Fibroblast of gingiva (primary cell): ENCODE measurements around the gene HK3.
"Not testable (repeated sequence)": the region's sequence is repeated elsewhere in the genome, so short reads cannot be mapped to it uniquely, and the experiment has no call there.

Experiments
- DNase-seq: peaks from one replicate; pipeline ENCODE4 v3.0.0-alpha.2; 2011; ENCODE audit warnings: low read depth

The HK3 gene

GRCh38 chr5:176883700-176884570 lies 15.2 kb downstream of the HK3 start:
- no peak for DNase-seq

GRCh38 chr5:176882567-176882903 lies 16.6 kb downstream of the HK3 start:
- no peak for DNase-seq

GRCh38 chr5:176881816-176882566 lies 17.2 kb downstream of the HK3 start:
- DNase-seq = no peak

GRCh38 chr5:176881021-176881749 lies 18.0 kb downstream of the HK3 start:
- DNase-seq = no peak

GRCh38 chr5:176880366-176881020 lies 18.7 kb downstream of the HK3 start:
- no peak for DNase-seq

- no peak for DNase-seq
Observed at GRCh38 chr5:176879663-176880361, 19.3 kb downstream of the HK3 start.

GRCh38 chr5:176878906-176879662 lies 20.1 kb downstream of the HK3 start:
- DNase-seq = no peak

GRCh38 chr5:176878463-176878862 lies 20.7 kb downstream of the HK3 start:
- DNase-seq = no peak

GRCh38 chr5:176877793-176878331 lies 21.3 kb downstream of the HK3 start:
- DNase-seq = no peak

GRCh38 chr5:176876506-176877431 lies 22.4 kb downstream of the HK3 start:
- no peak for DNase-seq

- no peak for DNase-seq
Observed at GRCh38 chr5:176875783-176876505, 23.2 kb downstream of the HK3 start.

- no peak for DNase-seq
Observed at GRCh38 chr5:176875014-176875550, 24.1 kb downstream of the HK3 start.

GRCh38 chr5:176874198-176874780 lies 24.9 kb downstream of the HK3 start:
- no peak for DNase-seq

GRCh38 chr5:176873541-176874172 lies 25.5 kb downstream of the HK3 start:
- no peak for DNase-seq

- not testable (repeated sequence) for DNase-seq
Observed at GRCh38 chr5:176873011-176873410, 26.1 kb downstream of the HK3 start.

GRCh38 chr5:176872586-176872985 lies 26.6 kb downstream of the HK3 start:
- not testable (repeated sequence) for DNase-seq

GRCh38 chr5:176870644-176871043 lies 28.5 kb downstream of the HK3 start:
- not testable (repeated sequence) for DNase-seq
